DND-41 (cell line): ENCODE results near the gene TMX2.

Source experiments
- ATAC-seq: fragments of 200-7000 bp; cut with Tn5 transposase; 3 replicates; pipeline ENCODE4 v1.9.1; 2021; ENCODE audit warnings: low read depth; ENCODE audit not compliant: insufficient read depth
- DNase-seq: peaks from one replicate; pipeline ENCODE4 v3.0.0-alpha.2; 2020
- H2AFZ ChIP-seq: 2 replicates; pipeline ENCODE4 v1.6.0; 2012; ENCODE audit warnings: low read depth, low read length
- H3K27ac ChIP-seq: 2 replicates; pipeline ENCODE4 v1.5.1; 2012; ENCODE audit warnings: low read length, inconsistent platforms
- H3K27me3 ChIP-seq: fragments of 200-600 bp; sonication (generic); 2 replicates; pipeline ENCODE4 v1.6.0; 2012; ENCODE audit warnings: low read length, mild to moderate bottlenecking, inconsistent platforms; ENCODE audit not compliant: insufficient read depth, poor library complexity
- H3K36me3 ChIP-seq: 2 replicates; pipeline ENCODE4 v1.5.1; 2012; ENCODE audit warnings: low read length, inconsistent platforms; ENCODE audit not compliant: insufficient read depth
- H3K4me1 ChIP-seq: 2 replicates; pipeline ENCODE4 v1.5.1; 2012; ENCODE audit warnings: mild to moderate bottlenecking, low read length; ENCODE audit not compliant: insufficient read depth
- H3K4me2 ChIP-seq: 2 replicates; pipeline ENCODE4 v1.6.0; 2012; ENCODE audit warnings: mild to moderate bottlenecking, moderate library complexity, low read length, inconsistent platforms; ENCODE audit not compliant: insufficient read depth
- H3K4me3 ChIP-seq, 2 experiments: fragments of 200-600 bp in 1 of 2; shearing (Covaris generic) in 1 of 2; 2 replicates each; pipeline ENCODE4 v1.5.1; 2012 to 2016; ENCODE audit warnings: inconsistent platforms in 2 of 2, low read length in 2 of 2, mild to moderate bottlenecking in 2 of 2, low read depth in 1 of 2, moderate library complexity in 1 of 2
- H3K79me2 ChIP-seq: 2 replicates; pipeline ENCODE4 v1.6.0; 2012; ENCODE audit warnings: low read length, inconsistent platforms; ENCODE audit not compliant: insufficient read depth
- H3K9ac ChIP-seq: 2 replicates; pipeline ENCODE4 v1.6.0; 2012; ENCODE audit warnings: low read depth, mild to moderate bottlenecking, inconsistent platforms, low read length, moderate library complexity
- H3K9me3 ChIP-seq: 2 replicates; pipeline ENCODE4 v1.5.1; 2012; ENCODE audit warnings: low read length, moderate library complexity, mild to moderate bottlenecking, inconsistent platforms; ENCODE audit not compliant: insufficient read depth, severe bottlenecking
- H4K20me1 ChIP-seq: 2 replicates; pipeline ENCODE4 v1.6.0; 2012; ENCODE audit warnings: low read length; ENCODE audit not compliant: insufficient read depth
- EZH2 ChIP-seq: IDR thresholded peaks from 3 replicates; pipeline ENCODE4 v1.6.1; 2012; ENCODE audit warnings: borderline replicate concordance, low read depth, mild to moderate bottlenecking, moderate library complexity, low read length, inconsistent platforms; ENCODE audit not compliant: severe bottlenecking
- TF ChIP-seq, protein P1 (sequence below): IDR thresholded peaks from 2 replicates; pipeline ENCODE4 v1.5.1; 2012; ENCODE audit warnings: borderline replicate concordance, low read length, moderate library complexity, mild to moderate bottlenecking; ENCODE audit not compliant: poor library complexity, severe bottlenecking; ENCODE audit errors: extremely low read depth

The TMX2 gene

DNA sequence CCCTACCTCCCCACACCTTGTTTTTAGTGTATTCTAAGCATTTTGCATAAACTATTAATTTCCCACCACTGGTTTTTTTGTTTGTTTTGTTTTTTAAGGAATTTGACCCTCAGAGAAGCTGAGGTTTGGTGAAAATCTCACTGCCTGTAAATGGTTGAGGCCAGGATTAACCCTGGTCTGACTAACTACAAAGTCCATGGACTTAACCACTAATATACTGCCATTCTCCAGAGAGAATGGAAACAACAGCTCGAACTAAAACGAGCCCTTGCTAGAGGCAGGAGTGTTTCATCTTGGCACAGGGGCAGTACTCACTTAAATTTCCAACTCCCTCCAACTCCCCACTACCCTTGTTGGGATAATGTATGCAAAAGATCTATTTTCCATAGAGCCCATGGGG is 52.2 kb downstream of the TMX2 start:
- H3K36me3 ChIP-seq: no peaks in the 10 kb centered on the region
- H3K27me3 ChIP-seq: no peaks in the 10 kb centered on the region
- TF ChIP-seq, protein P1, sequence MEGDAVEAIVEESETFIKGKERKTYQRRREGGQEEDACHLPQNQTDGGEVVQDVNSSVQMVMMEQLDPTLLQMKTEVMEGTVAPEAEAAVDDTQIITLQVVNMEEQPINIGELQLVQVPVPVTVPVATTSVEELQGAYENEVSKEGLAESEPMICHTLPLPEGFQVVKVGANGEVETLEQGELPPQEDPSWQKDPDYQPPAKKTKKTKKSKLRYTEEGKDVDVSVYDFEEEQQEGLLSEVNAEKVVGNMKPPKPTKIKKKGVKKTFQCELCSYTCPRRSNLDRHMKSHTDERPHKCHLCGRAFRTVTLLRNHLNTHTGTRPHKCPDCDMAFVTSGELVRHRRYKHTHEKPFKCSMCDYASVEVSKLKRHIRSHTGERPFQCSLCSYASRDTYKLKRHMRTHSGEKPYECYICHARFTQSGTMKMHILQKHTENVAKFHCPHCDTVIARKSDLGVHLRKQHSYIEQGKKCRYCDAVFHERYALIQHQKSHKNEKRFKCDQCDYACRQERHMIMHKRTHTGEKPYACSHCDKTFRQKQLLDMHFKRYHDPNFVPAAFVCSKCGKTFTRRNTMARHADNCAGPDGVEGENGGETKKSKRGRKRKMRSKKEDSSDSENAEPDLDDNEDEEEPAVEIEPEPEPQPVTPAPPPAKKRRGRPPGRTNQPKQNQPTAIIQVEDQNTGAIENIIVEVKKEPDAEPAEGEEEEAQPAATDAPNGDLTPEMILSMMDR: no peak
- TF ChIP-seq EZH2: no peak
- DNase-seq: no peak
- H4K20me1 ChIP-seq: no peaks in the 10 kb centered on the region
- no peaks in the 10 kb centered on the region for H3K9me3 ChIP-seq
- no peak for ATAC-seq
- H3K9ac ChIP-seq: no peak overlapping the region
- no peak overlapping the region for H3K4me3 ChIP-seq
- peaks cover 54% of the 10 kb centered on the region for H3K79me2 ChIP-seq
- no peak overlapping the region for H3K27ac ChIP-seq
- peaks cover 11% of the 10 kb centered on the region; the same call in 1 of the 2 replicates for H3K4me1 ChIP-seq
- H3K4me2 ChIP-seq: peak overlapping the region; percentile 57
- H2AFZ ChIP-seq: no peak overlapping the region

DNA sequence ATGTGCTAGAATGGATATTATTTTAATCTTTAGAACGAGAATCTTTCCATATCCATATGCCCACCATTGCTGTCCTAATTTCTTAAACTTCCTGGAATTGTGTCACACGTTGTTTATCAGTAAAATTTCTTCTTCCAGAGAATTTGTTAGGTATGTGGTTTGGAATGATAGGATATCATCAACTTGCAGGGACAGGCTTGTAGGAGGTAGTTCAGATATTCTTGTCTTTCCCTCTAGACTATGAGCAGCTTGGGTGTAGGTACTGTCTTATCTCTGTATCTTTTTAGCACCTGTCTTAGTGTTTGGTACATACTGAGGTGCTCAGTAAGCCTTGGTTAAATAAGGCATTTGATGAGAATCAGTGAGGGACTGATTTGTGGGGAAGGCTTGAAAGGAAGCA is 52.6 kb downstream of the TMX2 start:
- H3K9ac ChIP-seq: no peak overlapping the region
- H3K4me2 ChIP-seq: peak overlapping the region; percentile 57; the same call in 1 of the 2 replicates
- H3K4me1 ChIP-seq: peaks cover 11% of the 10 kb centered on the region; the same call in 1 of the 2 replicates
- H2AFZ ChIP-seq: no peak overlapping the region
- H4K20me1 ChIP-seq: no peaks in the 10 kb centered on the region
- TF ChIP-seq EZH2: no peak
- TF ChIP-seq, protein P1: no peak
- H3K36me3 ChIP-seq: no peaks in the 10 kb centered on the region
- no peak overlapping the region for H3K27ac ChIP-seq
- no peak for DNase-seq
- H3K27me3 ChIP-seq: no peaks in the 10 kb centered on the region
- no peak for ATAC-seq
- H3K79me2 ChIP-seq: peaks cover 58% of the 10 kb centered on the region
- no peak overlapping the region for H3K4me3 ChIP-seq
- H3K9me3 ChIP-seq: no peaks in the 10 kb centered on the region

DNA sequence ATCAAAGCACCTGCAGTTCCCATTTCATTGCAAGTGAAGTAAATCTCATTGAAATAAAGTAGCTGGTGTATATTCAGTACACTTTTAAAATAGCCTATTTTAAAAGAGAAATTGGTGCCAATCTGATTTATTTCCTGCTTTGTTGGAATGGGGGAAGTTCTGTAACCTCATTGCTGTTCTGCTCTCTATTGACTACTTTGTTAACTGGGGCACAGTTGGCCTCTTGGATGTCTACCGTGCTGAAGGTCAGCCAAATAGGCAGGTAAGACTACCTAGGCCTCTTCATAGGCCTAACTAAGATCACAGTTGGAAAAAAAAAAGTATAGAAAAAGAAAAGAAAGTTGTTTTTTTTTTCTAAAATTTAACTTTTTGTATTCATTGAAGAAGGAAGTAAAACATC is 58.4 kb downstream of the TMX2 start:
- H3K4me1 ChIP-seq: peaks cover under 1% of the 10 kb centered on the region
- no peak overlapping the region for H3K4me2 ChIP-seq
- no peak for DNase-seq
- H3K9me3 ChIP-seq: no peaks in the 10 kb centered on the region
- H3K36me3 ChIP-seq: no peaks in the 10 kb centered on the region
- no peak overlapping the region for H2AFZ ChIP-seq
- no peak overlapping the region for H3K9ac ChIP-seq
- H3K4me3 ChIP-seq: no peak overlapping the region
- no peak for ATAC-seq
- no peaks in the 10 kb centered on the region for H4K20me1 ChIP-seq
- peaks cover 35% of the 10 kb centered on the region for H3K79me2 ChIP-seq
- H3K27me3 ChIP-seq: no peaks in the 10 kb centered on the region
- H3K27ac ChIP-seq: no peak overlapping the region
- no peak for TF ChIP-seq EZH2
- TF ChIP-seq, protein P1: no peak

DNA sequence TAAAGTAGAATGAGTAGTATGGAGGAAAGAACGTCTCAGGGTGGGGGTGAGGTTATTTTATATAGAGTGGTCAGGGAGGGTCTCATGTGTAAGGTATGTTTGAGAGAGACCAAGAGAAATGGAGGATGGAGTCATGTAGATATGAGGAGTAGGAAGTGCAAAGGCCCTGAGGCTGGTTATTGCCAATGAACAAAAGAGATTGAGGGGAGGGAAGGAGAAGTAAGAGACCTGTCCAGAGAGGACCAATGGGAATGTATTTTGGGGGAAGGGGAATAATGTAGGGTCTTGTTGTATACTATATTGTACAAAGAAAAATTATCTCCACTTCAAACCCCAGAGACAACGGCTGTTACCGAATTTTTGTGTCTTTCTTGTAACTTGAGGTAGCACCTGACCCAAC is 59.0 kb downstream of the TMX2 start:
- Histone ChIP-seq H3K4me1 (peaks cover 6% of the 10 kb centered on the region), H3K79me2 (peaks cover 38% of the 10 kb centered on the region)

More for the DNA sequence above, 59.0 kb downstream of the TMX2 start:
- H3K36me3 ChIP-seq: no peaks in the 10 kb centered on the region
- no peaks in the 10 kb centered on the region for H3K27me3 ChIP-seq
- no peak for DNase-seq
- H3K4me2 ChIP-seq: no peak overlapping the region
- H4K20me1 ChIP-seq: no peaks in the 10 kb centered on the region
- H2AFZ ChIP-seq: no peak overlapping the region
- H3K4me3 ChIP-seq: no peak overlapping the region
- no peaks in the 10 kb centered on the region for H3K9me3 ChIP-seq
- TF ChIP-seq, protein P1: no peak
- TF ChIP-seq EZH2: no peak
- no peak for ATAC-seq
- no peak overlapping the region for H3K27ac ChIP-seq
- H3K9ac ChIP-seq: no peak overlapping the region
